Breast epithelium (tissue), 4 donors: Measurements from ENCODE around the gene HS6ST3. TPM values are rescaled to one million over a fixed set of nuclear protein-coding genes. Genes with fewer than 3 reads are reported as not detected.
A peak's percentile ranks its signal among the peaks of the same experiment; 100 is the strongest.

ENCODE experiments used
- DNase-seq, 2 donors: peaks; one replicate each; pipeline ENCODE4 v3.0.0-alpha.2; 2019; ENCODE audit warnings: low spot score in 2 of 2
- H3K27ac ChIP-seq, 2 donors: fragments of 200-600 bp; sonication (generic) in 1 of 2; one replicate each; pipeline ENCODE4 v1.5.1; 2016 to 2019; ENCODE audit warnings: mild to moderate bottlenecking in 1 of 2
- H3K27me3 ChIP-seq, 2 donors: fragments of 200-600 bp; sonication (generic) in 1 of 2; one replicate each; pipeline versions ENCODE4 v1.5.1 to v1.6.0; 2017 to 2019; ENCODE audit warnings: control low read depth in 1 of 2, mild to moderate bottlenecking in 1 of 2
- H3K36me3 ChIP-seq: fragments of 200-600 bp; one replicate; pipeline ENCODE4 v1.5.1; 2019
- H3K4me1 ChIP-seq, 2 donors: fragments of 200-600 bp; sonication (generic); one replicate each; pipeline ENCODE4 v1.5.1; 2016 to 2019; ENCODE audit warnings: control low read depth in 1 of 2
- H3K4me3 ChIP-seq, 3 donors: fragments of 200-600 bp; sonication (generic); 1 replicate in 2 of 3; 2 replicates in 1 of 3; pipeline ENCODE4 v1.5.1; 2016 to 2019; ENCODE audit warnings: mild to moderate bottlenecking in 3 of 3, moderate library complexity in 2 of 3
- H3K9me3 ChIP-seq, 2 donors: fragments of 200-600 bp; sonication (generic) in 1 of 2; one replicate each; pipeline ENCODE4 v1.5.1; 2016 to 2019; ENCODE audit warnings: control low read depth in 1 of 2
- POLR2A ChIP-seq: fragments of 450-650 bp; IDR thresholded peaks from one replicate; pipeline ENCODE4 v1.6.1; 2016; ENCODE audit warnings: antibody characterized with exemption, mild to moderate bottlenecking, moderate library complexity
- POLR2AphosphoS5 ChIP-seq, 3 donors: sonication (generic); formaldehyde crosslinking; IDR thresholded peaks; one replicate each; pipeline ENCODE4 v1.6.1; 2017; ENCODE audit warnings: antibody characterized with exemption in 3 of 3
- intact Hi-C: fragments of 100-400 bp; cut with DNase I; formaldehyde crosslinking; loops from one replicate; pipeline ENCODE4 v1.15.1; 2023; ENCODE audit warnings: low total_unique reads
- total RNA-seq, 3 donors: library from RNA; depleted of rRNA; stranded (reverse); fragments of >200 nt; gene quantifications; one replicate each; pipeline ENCODE4 v1.1.0, GENCODE V29; 2016
- TF ChIP-seq, protein P1 (sequence below), 3 donors: fragments of 450-650 bp; IDR thresholded peaks; one replicate each; pipeline ENCODE4 v1.5.1; 2016 to 2017; ENCODE audit warnings: antibody characterized with exemption in 3 of 3, mild to moderate bottlenecking in 3 of 3, moderate library complexity in 3 of 3

The HS6ST3 gene
- total RNA-seq, 3 donors from 2014 or later = under 0.01 to 1.3 (median 0.59) TPM

GRCh38 chr13:96809366-96810096 lies 719.6 kb downstream of the HS6ST3 start:
- no peak for DNase-seq
- H3K27ac ChIP-seq = no peak overlapping the region
- H3K4me3 ChIP-seq = no peak overlapping the region
- TF ChIP-seq POLR2AphosphoS5 (IDR thresholded peaks at IDR 0.05) (no peak), POLR2A (no peak)
- TF ChIP-seq, protein P1, sequence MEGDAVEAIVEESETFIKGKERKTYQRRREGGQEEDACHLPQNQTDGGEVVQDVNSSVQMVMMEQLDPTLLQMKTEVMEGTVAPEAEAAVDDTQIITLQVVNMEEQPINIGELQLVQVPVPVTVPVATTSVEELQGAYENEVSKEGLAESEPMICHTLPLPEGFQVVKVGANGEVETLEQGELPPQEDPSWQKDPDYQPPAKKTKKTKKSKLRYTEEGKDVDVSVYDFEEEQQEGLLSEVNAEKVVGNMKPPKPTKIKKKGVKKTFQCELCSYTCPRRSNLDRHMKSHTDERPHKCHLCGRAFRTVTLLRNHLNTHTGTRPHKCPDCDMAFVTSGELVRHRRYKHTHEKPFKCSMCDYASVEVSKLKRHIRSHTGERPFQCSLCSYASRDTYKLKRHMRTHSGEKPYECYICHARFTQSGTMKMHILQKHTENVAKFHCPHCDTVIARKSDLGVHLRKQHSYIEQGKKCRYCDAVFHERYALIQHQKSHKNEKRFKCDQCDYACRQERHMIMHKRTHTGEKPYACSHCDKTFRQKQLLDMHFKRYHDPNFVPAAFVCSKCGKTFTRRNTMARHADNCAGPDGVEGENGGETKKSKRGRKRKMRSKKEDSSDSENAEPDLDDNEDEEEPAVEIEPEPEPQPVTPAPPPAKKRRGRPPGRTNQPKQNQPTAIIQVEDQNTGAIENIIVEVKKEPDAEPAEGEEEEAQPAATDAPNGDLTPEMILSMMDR (IDR thresholded peaks at IDR 0.05) = no peak
- H3K4me1 ChIP-seq = no peaks in the 10 kb centered on the region
- H3K27me3 ChIP-seq = no peaks in the 10 kb centered on the region
- intact Hi-C loops = no loop called here
- H3K9me3 ChIP-seq = no peaks in the 10 kb centered on the region
- no peaks in the 10 kb centered on the region for H3K36me3 ChIP-seq

GRCh38 chr13:96810104-96810503 lies 720.2 kb downstream of the HS6ST3 start:
- TF ChIP-seq POLR2AphosphoS5 (IDR thresholded peaks at IDR 0.05) = no peak
- TF ChIP-seq, protein P1 (IDR thresholded peaks at IDR 0.05) = no peak
- TF ChIP-seq POLR2A = no peak
- Histone ChIP-seq H3K27me3 (no peaks in the 10 kb centered on the region), H3K4me3 (no peak overlapping the region), H3K36me3 (no peaks in the 10 kb centered on the region), H3K27ac (no peak overlapping the region), H3K9me3 (no peaks in the 10 kb centered on the region), H3K4me1 (no peaks in the 10 kb centered on the region)
- intact Hi-C loops = no loop called here
- DNase-seq = no peak

DNA sequence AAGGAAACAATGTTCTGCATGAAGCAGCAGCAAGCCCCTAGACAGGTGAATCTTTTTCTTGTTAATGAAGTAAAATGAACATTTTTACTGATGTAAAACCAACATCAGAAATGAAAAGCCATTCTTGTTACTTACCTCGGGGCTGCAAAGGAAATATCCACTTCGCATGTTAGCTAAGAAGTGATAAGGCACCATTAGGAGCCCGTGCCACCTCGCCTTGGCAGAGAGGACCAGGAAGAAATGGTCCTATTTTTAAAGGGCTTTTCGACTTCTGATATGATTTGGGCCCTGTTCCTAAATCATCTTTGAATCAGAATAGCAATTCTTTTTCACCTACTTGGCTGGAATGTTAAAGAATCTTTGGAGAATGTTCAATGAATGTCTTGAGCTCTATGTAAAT lies 721.1 kb downstream of the HS6ST3 start:
- Histone ChIP-seq H3K27me3 (no peaks in the 10 kb centered on the region), H3K9me3 (no peaks in the 10 kb centered on the region), H3K4me1 (no peaks in the 10 kb centered on the region), H3K36me3 (no peaks in the 10 kb centered on the region), H3K4me3 (no peak overlapping the region), H3K27ac (no peak overlapping the region)
- intact Hi-C loops = no loop called here
- TF ChIP-seq, protein P1 (IDR thresholded peaks at IDR 0.05) = no peak
- no peak for DNase-seq

DNA sequence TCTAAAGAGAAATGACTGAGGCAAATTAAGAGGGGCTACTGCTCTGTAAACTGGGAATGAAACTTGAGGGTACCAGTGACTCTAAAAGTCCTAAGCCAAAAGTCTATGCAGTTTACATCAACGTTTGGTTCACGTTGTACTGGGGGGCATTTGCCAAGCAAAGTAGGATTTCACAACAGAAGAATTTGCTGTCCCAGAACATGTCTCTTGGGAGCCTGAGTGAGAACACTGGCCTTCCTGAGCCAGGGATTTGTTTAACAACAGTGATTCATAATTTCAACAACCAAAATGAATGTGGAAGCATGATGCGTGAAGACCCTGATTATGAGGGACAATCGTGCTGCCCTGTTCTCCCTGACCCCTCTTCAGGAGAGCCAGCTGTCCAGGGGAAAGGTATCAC lies 726.4 kb downstream of the HS6ST3 start:
- intact Hi-C loops = no loop called here
- TF ChIP-seq POLR2AphosphoS5 (IDR thresholded peaks at IDR 0.05) = peak in 1 of 3 donors; percentile 36
- TF ChIP-seq, protein P1 (IDR thresholded peaks at IDR 0.05) = no peak
- Histone ChIP-seq H3K27me3 (no peaks in the 10 kb centered on the region), H3K9me3 (no peaks in the 10 kb centered on the region), H3K36me3 (no peaks in the 10 kb centered on the region), H3K27ac (no peak overlapping the region), H3K4me3 (no peak overlapping the region), H3K4me1 (no peaks in the 10 kb centered on the region)
- DNase-seq = no peak

DNA sequence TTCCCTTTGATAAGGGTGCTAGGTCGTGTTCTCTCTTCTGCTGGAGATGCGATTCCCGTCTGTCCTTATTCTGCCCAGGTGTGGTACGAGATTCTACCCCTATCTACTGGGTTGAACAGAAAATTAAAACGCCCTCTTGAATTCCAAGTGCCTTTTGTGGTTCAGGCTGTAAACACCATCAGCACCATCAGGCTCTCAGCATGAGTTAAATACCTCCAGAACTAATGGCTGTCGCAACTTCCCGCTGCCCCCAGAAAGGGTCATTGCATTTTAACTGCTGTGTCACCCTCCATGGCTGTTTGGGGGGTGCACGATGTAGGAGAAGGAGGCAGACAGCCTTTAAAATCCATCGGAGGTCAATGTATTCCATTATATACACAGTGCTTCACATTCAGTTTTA lies 727.0 kb downstream of the HS6ST3 start:
- DNase-seq = no peak
- H3K36me3 ChIP-seq = no peaks in the 10 kb centered on the region
- H3K4me1 ChIP-seq = no peaks in the 10 kb centered on the region
- no peaks in the 10 kb centered on the region for H3K27me3 ChIP-seq
- TF ChIP-seq, protein P1 (IDR thresholded peaks at IDR 0.05) = no peak
- no peak for TF ChIP-seq POLR2AphosphoS5 (IDR thresholded peaks at IDR 0.05)
- no peak for TF ChIP-seq POLR2A
- no peak overlapping the region for H3K4me3 ChIP-seq
- no peak overlapping the region for H3K27ac ChIP-seq
- no peaks in the 10 kb centered on the region for H3K9me3 ChIP-seq
- intact Hi-C loops = no loop called here
